A549 (cell line): ENCODE data around the gene ABCD2.

Source experiments
- TF ChIP-seq, protein P1 (sequence below): IDR thresholded peaks from 2 replicates; pipeline ENCODE4 v1.6.1; 2012
- TF ChIP-seq, protein P2 (sequence below): fragments of 200-600 bp; sonication (generic); IDR thresholded peaks from 2 replicates; pipeline ENCODE4 v1.6.1; 2016; ENCODE audit warnings: antibody characterized with exemption, mild to moderate bottlenecking, moderate library complexity
- TF ChIP-seq, protein P3 (sequence below): fragments of >200 bp; sonication (Bioruptor Twin); formaldehyde crosslinking; IDR thresholded peaks from 3 replicates; pipeline ENCODE4 v1.5.1; 2016

DNA sequence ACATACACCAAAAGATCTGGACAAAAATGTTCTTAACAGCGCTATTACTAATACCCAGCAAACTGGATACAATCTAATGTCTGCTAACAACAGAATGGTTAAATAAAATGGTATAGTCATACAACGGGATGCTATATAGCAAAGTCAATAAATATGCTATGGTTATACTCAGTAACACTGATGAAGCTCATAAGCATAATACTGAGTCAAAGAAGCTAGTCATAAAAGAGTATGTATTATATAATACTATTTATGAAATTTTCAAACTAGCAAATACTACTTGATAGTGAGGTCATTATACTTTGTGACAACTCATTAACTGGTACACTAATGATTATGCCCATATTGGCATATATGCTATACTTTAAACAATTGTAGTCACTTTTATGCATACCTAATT lies 7.4 kb downstream of the ABCD2 start:
- TF ChIP-seq, protein P1, sequence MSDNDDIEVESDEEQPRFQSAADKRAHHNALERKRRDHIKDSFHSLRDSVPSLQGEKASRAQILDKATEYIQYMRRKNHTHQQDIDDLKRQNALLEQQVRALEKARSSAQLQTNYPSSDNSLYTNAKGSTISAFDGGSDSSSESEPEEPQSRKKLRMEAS, result no peak
- TF ChIP-seq, protein P2, sequence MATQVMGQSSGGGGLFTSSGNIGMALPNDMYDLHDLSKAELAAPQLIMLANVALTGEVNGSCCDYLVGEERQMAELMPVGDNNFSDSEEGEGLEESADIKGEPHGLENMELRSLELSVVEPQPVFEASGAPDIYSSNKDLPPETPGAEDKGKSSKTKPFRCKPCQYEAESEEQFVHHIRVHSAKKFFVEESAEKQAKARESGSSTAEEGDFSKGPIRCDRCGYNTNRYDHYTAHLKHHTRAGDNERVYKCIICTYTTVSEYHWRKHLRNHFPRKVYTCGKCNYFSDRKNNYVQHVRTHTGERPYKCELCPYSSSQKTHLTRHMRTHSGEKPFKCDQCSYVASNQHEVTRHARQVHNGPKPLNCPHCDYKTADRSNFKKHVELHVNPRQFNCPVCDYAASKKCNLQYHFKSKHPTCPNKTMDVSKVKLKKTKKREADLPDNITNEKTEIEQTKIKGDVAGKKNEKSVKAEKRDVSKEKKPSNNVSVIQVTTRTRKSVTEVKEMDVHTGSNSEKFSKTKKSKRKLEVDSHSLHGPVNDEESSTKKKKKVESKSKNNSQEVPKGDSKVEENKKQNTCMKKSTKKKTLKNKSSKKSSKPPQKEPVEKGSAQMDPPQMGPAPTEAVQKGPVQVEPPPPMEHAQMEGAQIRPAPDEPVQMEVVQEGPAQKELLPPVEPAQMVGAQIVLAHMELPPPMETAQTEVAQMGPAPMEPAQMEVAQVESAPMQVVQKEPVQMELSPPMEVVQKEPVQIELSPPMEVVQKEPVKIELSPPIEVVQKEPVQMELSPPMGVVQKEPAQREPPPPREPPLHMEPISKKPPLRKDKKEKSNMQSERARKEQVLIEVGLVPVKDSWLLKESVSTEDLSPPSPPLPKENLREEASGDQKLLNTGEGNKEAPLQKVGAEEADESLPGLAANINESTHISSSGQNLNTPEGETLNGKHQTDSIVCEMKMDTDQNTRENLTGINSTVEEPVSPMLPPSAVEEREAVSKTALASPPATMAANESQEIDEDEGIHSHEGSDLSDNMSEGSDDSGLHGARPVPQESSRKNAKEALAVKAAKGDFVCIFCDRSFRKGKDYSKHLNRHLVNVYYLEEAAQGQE, result no peak
- TF ChIP-seq, protein P3, sequence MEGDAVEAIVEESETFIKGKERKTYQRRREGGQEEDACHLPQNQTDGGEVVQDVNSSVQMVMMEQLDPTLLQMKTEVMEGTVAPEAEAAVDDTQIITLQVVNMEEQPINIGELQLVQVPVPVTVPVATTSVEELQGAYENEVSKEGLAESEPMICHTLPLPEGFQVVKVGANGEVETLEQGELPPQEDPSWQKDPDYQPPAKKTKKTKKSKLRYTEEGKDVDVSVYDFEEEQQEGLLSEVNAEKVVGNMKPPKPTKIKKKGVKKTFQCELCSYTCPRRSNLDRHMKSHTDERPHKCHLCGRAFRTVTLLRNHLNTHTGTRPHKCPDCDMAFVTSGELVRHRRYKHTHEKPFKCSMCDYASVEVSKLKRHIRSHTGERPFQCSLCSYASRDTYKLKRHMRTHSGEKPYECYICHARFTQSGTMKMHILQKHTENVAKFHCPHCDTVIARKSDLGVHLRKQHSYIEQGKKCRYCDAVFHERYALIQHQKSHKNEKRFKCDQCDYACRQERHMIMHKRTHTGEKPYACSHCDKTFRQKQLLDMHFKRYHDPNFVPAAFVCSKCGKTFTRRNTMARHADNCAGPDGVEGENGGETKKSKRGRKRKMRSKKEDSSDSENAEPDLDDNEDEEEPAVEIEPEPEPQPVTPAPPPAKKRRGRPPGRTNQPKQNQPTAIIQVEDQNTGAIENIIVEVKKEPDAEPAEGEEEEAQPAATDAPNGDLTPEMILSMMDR, result no peak
